WERI-Rb-1 (cell line): ENCODE data around the gene IRF6.

Experiments
- DNase-seq: peaks from one replicate; pipeline ENCODE4 v3.0.0-alpha.2; 2020
- H3K27ac ChIP-seq: fragments of 250-450 bp; sonication (Bioruptor Pico); 2 replicates; pipeline ENCODE4 v1.5.1; 2020; ENCODE audit warnings: mild to moderate bottlenecking, moderate library complexity
- H3K27me3 ChIP-seq: fragments of 250-450 bp; sonication (Bioruptor Pico); 2 replicates; pipeline ENCODE4 v1.5.1; 2021; ENCODE audit warnings: mild to moderate bottlenecking, low read depth, moderate library complexity; ENCODE audit not compliant: insufficient read depth, severe bottlenecking
- H3K36me3 ChIP-seq: fragments of 250-450 bp; sonication (Bioruptor Pico); 2 replicates; pipeline ENCODE4 v1.5.1; 2020; ENCODE audit warnings: mild to moderate bottlenecking, moderate library complexity
- H3K4me3 ChIP-seq: 2 replicates; pipeline ENCODE4 v1.5.1; 2011; ENCODE audit warnings: low read depth, mild to moderate bottlenecking, control low read depth, low read length
- H3K9me3 ChIP-seq: fragments of 250-450 bp; sonication (Bioruptor Pico); 2 replicates; pipeline ENCODE4 v1.5.1; 2021; ENCODE audit warnings: mild to moderate bottlenecking, moderate library complexity; ENCODE audit not compliant: severe bottlenecking
- CTCF ChIP-seq: IDR thresholded peaks from 2 replicates; pipeline ENCODE4 v1.5.1; 2011; ENCODE audit warnings: low read depth, mild to moderate bottlenecking, control low read depth, inconsistent platforms, low read length

IRF6 gene

GRCh38 chr1:209822706-209823105 lies 16.8 kb upstream of the IRF6 start:
- Histone ChIP-seq H3K4me3 (no peak overlapping the region), H3K27me3 (no peaks in the 10 kb centered on the region), H3K36me3 (no peaks in the 10 kb centered on the region), H3K27ac (no peak overlapping the region), H3K9me3 (no peaks in the 10 kb centered on the region)
- TF ChIP-seq CTCF = no peak
- no peak for DNase-seq

GRCh38 chr1:209820986-209821385 lies 15.0 kb upstream of the IRF6 start:
- no peaks in the 10 kb centered on the region for H3K9me3 ChIP-seq
- DNase-seq = no peak
- no peaks in the 10 kb centered on the region for H3K27me3 ChIP-seq
- H3K27ac ChIP-seq = no peak overlapping the region
- H3K4me3 ChIP-seq = no peak overlapping the region
- H3K36me3 ChIP-seq = no peaks in the 10 kb centered on the region
- TF ChIP-seq CTCF = no peak

GRCh38 chr1:209819058-209819457 lies 13.1 kb upstream of the IRF6 start:
- Histone ChIP-seq H3K36me3 (no peaks in the 10 kb centered on the region), H3K4me3 (no peak overlapping the region), H3K27ac (no peak overlapping the region), H3K9me3 (no peaks in the 10 kb centered on the region), H3K27me3 (no peaks in the 10 kb centered on the region)
- TF ChIP-seq CTCF = no peak
- no peak for DNase-seq

- H3K9me3 ChIP-seq = no peaks in the 10 kb centered on the region
- no peak for DNase-seq
- TF ChIP-seq CTCF = no peak
- H3K27me3 ChIP-seq = no peaks in the 10 kb centered on the region
- H3K4me3 ChIP-seq = no peak overlapping the region
- H3K36me3 ChIP-seq = no peaks in the 10 kb centered on the region
- no peak overlapping the region for H3K27ac ChIP-seq
Measured at GRCh38 chr1:209817691-209818090, 11.7 kb upstream of the IRF6 start.

DNA sequence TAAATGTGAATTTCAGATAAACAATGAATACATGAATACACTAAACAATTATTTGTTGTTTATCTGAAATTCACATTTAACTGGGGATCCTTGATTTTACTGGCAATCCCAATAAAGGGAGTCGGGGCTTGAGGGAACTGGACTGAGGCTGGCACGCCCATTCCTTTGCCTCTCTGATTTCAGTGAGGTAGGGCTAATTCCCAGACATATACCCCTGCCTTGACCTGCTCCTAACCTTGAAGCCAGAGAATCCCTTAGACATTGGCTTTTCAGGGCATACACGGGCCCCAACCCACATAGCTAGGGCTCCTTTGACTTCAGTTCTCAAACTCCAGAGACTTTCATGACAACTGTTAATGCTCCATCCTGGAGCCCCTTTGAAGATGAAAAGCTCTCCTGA lies 11.0 kb upstream of the IRF6 start:
- Histone ChIP-seq H3K36me3 (no peaks in the 10 kb centered on the region), H3K4me3 (no peak overlapping the region), H3K27ac (no peak overlapping the region), H3K27me3 (no peaks in the 10 kb centered on the region), H3K9me3 (no peaks in the 10 kb centered on the region)
- DNase-seq = no peak
- no peak for TF ChIP-seq CTCF

- Histone ChIP-seq H3K4me3 (no peak overlapping the region), H3K27me3 (no peaks in the 10 kb centered on the region), H3K36me3 (no peaks in the 10 kb centered on the region), H3K27ac (no peak overlapping the region), H3K9me3 (no peaks in the 10 kb centered on the region)
- no peak for TF ChIP-seq CTCF
- peak; percentile 68 for DNase-seq
Measured at GRCh38 chr1:209815931-209816341, 10.0 kb upstream of the IRF6 start.
